Endodermal cell (in vitro differentiated cells): Measurements from ENCODE around the gene MTUS2. TPM values are rescaled to one million over a fixed set of nuclear protein-coding genes. Genes with fewer than 3 reads are reported as not detected.

ENCODE experiments used
- DNase-seq: peaks from one replicate; pipeline ENCODE4 v3.0.0-alpha.2; 2017
- H3K27ac ChIP-seq: 2 replicates; pipeline ENCODE4 v1.5.1; 2013; ENCODE audit warnings: mild to moderate bottlenecking, low read depth, low read length, moderate library complexity
- H3K27me3 ChIP-seq: 2 replicates; pipeline ENCODE4 v1.6.1; 2013; ENCODE audit warnings: mild to moderate bottlenecking, low read length, moderate library complexity; ENCODE audit not compliant: insufficient read depth, control insufficient read depth, poor library complexity, severe bottlenecking
- H3K36me3 ChIP-seq: 2 replicates; pipeline ENCODE4 v1.7.0; 2013; ENCODE audit warnings: mild to moderate bottlenecking, low read length, moderate library complexity; ENCODE audit not compliant: control insufficient read depth, insufficient read depth
- H3K4me1 ChIP-seq: one replicate; pipeline ENCODE4 v1.7.0; 2013; ENCODE audit warnings: low read length; ENCODE audit not compliant: control insufficient read depth, insufficient read depth
- H3K4me3 ChIP-seq: 2 replicates; pipeline ENCODE4 v1.5.1; 2013; ENCODE audit warnings: mild to moderate bottlenecking, low read length, moderate library complexity
- H3K9ac ChIP-seq: 2 replicates; pipeline ENCODE4 v1.6.1; 2013; ENCODE audit warnings: mild to moderate bottlenecking, low read length, moderate library complexity; ENCODE audit not compliant: poor library complexity, severe bottlenecking; ENCODE audit errors: extremely low read depth
- H3K9me3 ChIP-seq: 2 replicates; pipeline ENCODE4 v1.6.1; 2013; ENCODE audit warnings: mild to moderate bottlenecking, low read length, moderate library complexity; ENCODE audit not compliant: control insufficient read depth
- H3K27ac Mint-ChIP-seq: 2 replicates; pipeline ENCODE4 v1.8.0; 2020; ENCODE audit warnings: mixed read lengths
- H3K27me3 Mint-ChIP-seq: 2 replicates; pipeline ENCODE4 v1.8.0; 2021; ENCODE audit warnings: mild to moderate bottlenecking, mixed read lengths; ENCODE audit not compliant: insufficient read depth
- H3K36me3 Mint-ChIP-seq: 2 replicates; pipeline ENCODE4 v1.8.0; 2020; ENCODE audit warnings: low read depth, mixed read lengths
- H3K4me1 Mint-ChIP-seq: 2 replicates; pipeline ENCODE4 v1.8.0; 2020; ENCODE audit warnings: mixed read lengths
- H3K4me3 Mint-ChIP-seq: 2 replicates; pipeline ENCODE4 v1.8.0; 2020; ENCODE audit warnings: mild to moderate bottlenecking, moderate library complexity, mixed read lengths
- H3K9me3 Mint-ChIP-seq: 2 replicates; pipeline ENCODE4 v1.8.0; 2020; ENCODE audit warnings: mild to moderate bottlenecking, mixed read lengths
- WGBS, 2 experiments: methylation state at CpG; one replicate each; pipeline versions ENCODE4 v1.1.5 to v1.1.7; 2013; ENCODE audit warnings: missing lambda C conversion rate in 2 of 2, mixed read lengths in 1 of 2; ENCODE audit not compliant: insufficient coverage in 1 of 2, insufficient read length in 1 of 2; 5-methylcytosine and 5-hydroxymethylcytosine counted together
- total RNA-seq, 2 donors: library from RNA; stranded (reverse); fragmentation: NEBNext Ultra II Directional in 1 of 2; extraction: Animal tissue kit (Norgen Biotek cat#: 25700) in 1 of 2; gene quantifications; 2 replicates in 1 of 2; 3 replicates in 1 of 2; pipeline ENCODE4 v1.2.1, GENCODE V29; 2021
- TF ChIP-seq, protein P1 (sequence below): fragments of 200-600 bp; sonication (generic); conservative IDR thresholded peaks from 2 replicates; pipeline ENCODE4 v1.5.0; 2021; ENCODE audit warnings: antibody characterized with exemption, mild to moderate bottlenecking

The MTUS2 gene
- total RNA-seq, 2 donors from 2014 or later = 1.2 to 1.3 TPM

- Mint-ChIP-seq H3K4me1 (peaks cover 15% of the 10 kb centered on the region), H3K9me3 (no peaks in the 10 kb centered on the region), H3K36me3 (no peaks in the 10 kb centered on the region), H3K4me3 (no peak overlapping the region), H3K27ac (no peak overlapping the region), H3K27me3 (no peaks in the 10 kb centered on the region)
- Histone ChIP-seq H3K9me3 (peaks cover 41% of the 10 kb centered on the region), H3K36me3 (no peaks in the 10 kb centered on the region), H3K4me3 (no peak overlapping the region), H3K4me1 (no peaks in the 10 kb centered on the region), H3K27ac (no peak overlapping the region), H3K27me3 (no peaks in the 10 kb centered on the region), H3K9ac (no peak overlapping the region)
- WGBS, 2 experiments = 48 to 52% methylated on average over 3 of the region's 3 CpGs
- TF ChIP-seq, protein P1, sequence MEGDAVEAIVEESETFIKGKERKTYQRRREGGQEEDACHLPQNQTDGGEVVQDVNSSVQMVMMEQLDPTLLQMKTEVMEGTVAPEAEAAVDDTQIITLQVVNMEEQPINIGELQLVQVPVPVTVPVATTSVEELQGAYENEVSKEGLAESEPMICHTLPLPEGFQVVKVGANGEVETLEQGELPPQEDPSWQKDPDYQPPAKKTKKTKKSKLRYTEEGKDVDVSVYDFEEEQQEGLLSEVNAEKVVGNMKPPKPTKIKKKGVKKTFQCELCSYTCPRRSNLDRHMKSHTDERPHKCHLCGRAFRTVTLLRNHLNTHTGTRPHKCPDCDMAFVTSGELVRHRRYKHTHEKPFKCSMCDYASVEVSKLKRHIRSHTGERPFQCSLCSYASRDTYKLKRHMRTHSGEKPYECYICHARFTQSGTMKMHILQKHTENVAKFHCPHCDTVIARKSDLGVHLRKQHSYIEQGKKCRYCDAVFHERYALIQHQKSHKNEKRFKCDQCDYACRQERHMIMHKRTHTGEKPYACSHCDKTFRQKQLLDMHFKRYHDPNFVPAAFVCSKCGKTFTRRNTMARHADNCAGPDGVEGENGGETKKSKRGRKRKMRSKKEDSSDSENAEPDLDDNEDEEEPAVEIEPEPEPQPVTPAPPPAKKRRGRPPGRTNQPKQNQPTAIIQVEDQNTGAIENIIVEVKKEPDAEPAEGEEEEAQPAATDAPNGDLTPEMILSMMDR = no peak
- DNase-seq = no peak
Observed at GRCh38 chr13:29067306-29067945, 247.3 kb downstream of the MTUS2 start.

- H3K27me3 Mint-ChIP-seq = no peaks in the 10 kb centered on the region
- no peak overlapping the region for H3K4me3 Mint-ChIP-seq
- TF ChIP-seq, protein P1 = no peak
- H3K4me1 Mint-ChIP-seq = peaks cover 56% of the 10 kb centered on the region
- WGBS, 2 experiments = 30 to 47% methylated on average over 3 of the region's 3 CpGs
- peak overlapping the region; percentile 7 for H3K9ac ChIP-seq
- no peak for DNase-seq
- H3K27me3 ChIP-seq = no peaks in the 10 kb centered on the region
- peak overlapping the region; percentile 23 for H3K27ac Mint-ChIP-seq
- H3K36me3 Mint-ChIP-seq = peaks cover under 1% of the 10 kb centered on the region
- H3K9me3 ChIP-seq = peaks cover 31% of the 10 kb centered on the region
- H3K4me3 ChIP-seq = peak overlapping the region; percentile 28
- no peak overlapping the region for H3K27ac ChIP-seq
- peaks cover 6% of the 10 kb centered on the region for H3K4me1 ChIP-seq
- no peaks in the 10 kb centered on the region for H3K36me3 ChIP-seq
- H3K9me3 Mint-ChIP-seq = peaks cover 3% of the 10 kb centered on the region
Observed at GRCh38 chr13:29073755-29074154, 253.6 kb downstream of the MTUS2 start.

- TF ChIP-seq, protein P1 = no peak
- Histone ChIP-seq H3K27me3 (no peaks in the 10 kb centered on the region), H3K27ac (no peak overlapping the region), H3K4me3 (peak overlapping the region; percentile 41), H3K4me1 (peaks cover 6% of the 10 kb centered on the region), H3K36me3 (no peaks in the 10 kb centered on the region), H3K9ac (peak overlapping the region; percentile 21), H3K9me3 (peaks cover 41% of the 10 kb centered on the region)
- 44% methylated on average over 1 of the region's 3 CpGs; no CpG with 5 or more reads in 1 of the 2 experiments for WGBS, 2 experiments
- H3K27me3 Mint-ChIP-seq = no peaks in the 10 kb centered on the region
- peaks cover 15% of the 10 kb centered on the region for H3K9me3 Mint-ChIP-seq
- peak overlapping the region; percentile 1 for H3K4me3 Mint-ChIP-seq
- peaks cover 41% of the 10 kb centered on the region for H3K4me1 Mint-ChIP-seq
- peaks cover 4% of the 10 kb centered on the region for H3K36me3 Mint-ChIP-seq
- no peak for DNase-seq
- peak overlapping the region; percentile 92 for H3K27ac Mint-ChIP-seq
Observed at GRCh38 chr13:29077051-29077813, 257.1 kb downstream of the MTUS2 start.
